GM23248 (cell line): ENCODE measurements around the gene SLC34A3.

ENCODE experiments used
- EZH2 ChIP-seq: fragments of 200-600 bp; sonication (generic); IDR thresholded peaks from 2 replicates; pipeline ENCODE4 v1.6.1; 2018; ENCODE audit warnings: antibody characterized with exemption, mild to moderate bottlenecking; ENCODE audit not compliant: insufficient read depth, poor library complexity, severe bottlenecking
- EZH2phosphoT487 ChIP-seq: fragments of 200-600 bp; sonication (generic); IDR thresholded peaks from 2 replicates; pipeline ENCODE4 v1.6.1; 2018; ENCODE audit warnings: antibody characterized with exemption, moderate library complexity, mild to moderate bottlenecking, low read depth; ENCODE audit not compliant: insufficient read depth

DNA sequence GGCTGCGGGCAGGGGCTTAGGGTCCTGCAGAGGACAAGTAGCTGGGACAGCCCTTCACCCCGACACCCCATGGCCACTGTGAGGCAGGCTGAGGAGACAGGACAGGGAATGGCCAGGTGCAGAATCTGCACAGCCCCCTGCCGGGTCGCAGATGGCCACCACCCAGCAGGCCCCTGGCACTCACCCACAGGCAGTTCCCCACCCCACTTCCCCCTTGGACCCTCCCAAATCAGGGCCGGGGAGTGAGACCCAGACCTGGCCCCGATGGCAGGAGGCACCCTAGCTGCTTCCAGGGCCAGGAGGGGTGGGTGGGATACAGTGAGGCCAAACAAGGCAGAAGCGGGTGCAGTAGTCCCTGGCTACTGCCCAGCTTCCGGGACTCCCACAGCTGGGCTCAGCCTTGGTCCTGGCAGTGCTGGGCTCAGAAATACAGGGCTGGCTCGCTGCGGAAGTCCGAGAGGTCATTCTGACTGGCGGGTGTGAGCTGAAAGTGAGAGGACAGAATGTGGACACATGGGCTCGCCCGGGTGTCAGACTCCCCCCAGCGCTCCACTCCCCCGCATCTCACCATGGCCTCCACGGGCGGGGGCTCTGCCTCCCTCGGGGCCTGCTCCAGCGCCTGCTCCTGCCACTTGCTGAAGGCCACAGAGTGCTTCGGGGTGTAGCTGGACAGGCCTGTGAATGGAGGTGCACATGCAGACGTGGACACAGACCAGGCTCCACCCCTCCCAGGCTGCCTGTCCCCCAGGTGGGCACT, 38.8 kb upstream of the SLC34A3 start:
- TF ChIP-seq EZH2phosphoT487 (no peak), EZH2 (no peak)
